ENCODE data around the gene MAGI2.

DNA sequence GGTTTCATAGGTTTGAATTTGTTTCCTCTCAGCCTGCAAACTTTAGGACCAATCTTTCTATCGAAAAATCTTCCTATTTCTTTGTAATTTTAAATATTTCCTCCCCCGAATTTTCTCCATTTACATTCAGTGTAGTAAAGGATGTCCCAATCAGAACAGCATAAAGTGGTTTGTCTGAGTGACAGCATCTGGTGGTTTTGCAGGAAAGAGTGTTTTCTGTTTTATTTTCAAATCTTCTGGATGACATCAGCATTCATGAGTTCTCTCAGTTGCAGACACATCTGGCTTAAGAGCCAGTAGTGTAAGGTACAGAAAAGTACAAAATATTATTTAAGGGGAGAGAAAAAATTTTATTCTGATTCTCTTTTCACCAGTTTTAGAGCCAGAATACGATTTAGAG is 1020.0 kb downstream of the MAGI2 start:
- TF ChIP-seq, protein P1, sequence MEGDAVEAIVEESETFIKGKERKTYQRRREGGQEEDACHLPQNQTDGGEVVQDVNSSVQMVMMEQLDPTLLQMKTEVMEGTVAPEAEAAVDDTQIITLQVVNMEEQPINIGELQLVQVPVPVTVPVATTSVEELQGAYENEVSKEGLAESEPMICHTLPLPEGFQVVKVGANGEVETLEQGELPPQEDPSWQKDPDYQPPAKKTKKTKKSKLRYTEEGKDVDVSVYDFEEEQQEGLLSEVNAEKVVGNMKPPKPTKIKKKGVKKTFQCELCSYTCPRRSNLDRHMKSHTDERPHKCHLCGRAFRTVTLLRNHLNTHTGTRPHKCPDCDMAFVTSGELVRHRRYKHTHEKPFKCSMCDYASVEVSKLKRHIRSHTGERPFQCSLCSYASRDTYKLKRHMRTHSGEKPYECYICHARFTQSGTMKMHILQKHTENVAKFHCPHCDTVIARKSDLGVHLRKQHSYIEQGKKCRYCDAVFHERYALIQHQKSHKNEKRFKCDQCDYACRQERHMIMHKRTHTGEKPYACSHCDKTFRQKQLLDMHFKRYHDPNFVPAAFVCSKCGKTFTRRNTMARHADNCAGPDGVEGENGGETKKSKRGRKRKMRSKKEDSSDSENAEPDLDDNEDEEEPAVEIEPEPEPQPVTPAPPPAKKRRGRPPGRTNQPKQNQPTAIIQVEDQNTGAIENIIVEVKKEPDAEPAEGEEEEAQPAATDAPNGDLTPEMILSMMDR (conservative IDR thresholded peaks at IDR 0.05; ENCODE audit: low read length), result no peak
- no peak for TF ChIP-seq EZH2phosphoT487 (IDR thresholded peaks at IDR 0.05; ENCODE audit: borderline replicate concordance, low read depth, low read length)
